HL-60 (cell line): ENCODE data around the gene HYDIN.
"Not testable (repeated sequence)": the region's sequence is repeated elsewhere in the genome, so short reads cannot be mapped to it uniquely, and the experiment has no call there.

ENCODE experiments used
- GABPA ChIP-seq: IDR thresholded peaks from 2 replicates; pipeline ENCODE4 v1.6.1; 2012; ENCODE audit warnings: low read depth
- SPI1 ChIP-seq: IDR thresholded peaks from 2 replicates; pipeline ENCODE4 v1.6.1; 2012; ENCODE audit warnings: low read depth, mild to moderate bottlenecking, borderline replicate concordance
- TF ChIP-seq, protein P1 (sequence below): IDR thresholded peaks from one replicate; pipeline ENCODE4 v1.5.1; 2011; ENCODE audit warnings: low read length, control low read depth, inconsistent platforms; ENCODE audit not compliant: insufficient read depth
- TF ChIP-seq, protein P2 (sequence below): IDR thresholded peaks from 2 replicates; pipeline ENCODE4 v1.6.1; 2012; ENCODE audit warnings: low read depth; ENCODE audit not compliant: insufficient replicate concordance

DNA sequence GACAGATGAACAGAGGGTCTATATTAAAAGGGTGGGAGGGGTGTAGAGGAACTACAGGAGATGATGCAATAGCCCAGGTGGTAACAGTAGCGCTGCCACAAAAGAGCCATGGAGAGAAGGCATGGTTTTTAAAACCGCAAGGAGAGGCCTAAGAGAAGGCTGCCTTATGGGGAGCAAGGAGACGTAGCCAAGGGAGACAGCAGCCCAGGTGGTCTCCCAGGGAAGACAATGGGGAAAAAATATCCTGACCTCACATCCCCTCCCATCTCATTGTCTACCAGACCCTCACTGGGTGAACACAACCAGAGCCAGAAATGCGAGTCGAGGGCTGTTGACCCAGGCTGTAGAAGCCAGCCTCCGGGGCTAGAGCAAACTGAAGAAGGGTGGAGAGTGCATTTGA, 77.2 kb downstream of the HYDIN start:
- TF ChIP-seq, protein P1, sequence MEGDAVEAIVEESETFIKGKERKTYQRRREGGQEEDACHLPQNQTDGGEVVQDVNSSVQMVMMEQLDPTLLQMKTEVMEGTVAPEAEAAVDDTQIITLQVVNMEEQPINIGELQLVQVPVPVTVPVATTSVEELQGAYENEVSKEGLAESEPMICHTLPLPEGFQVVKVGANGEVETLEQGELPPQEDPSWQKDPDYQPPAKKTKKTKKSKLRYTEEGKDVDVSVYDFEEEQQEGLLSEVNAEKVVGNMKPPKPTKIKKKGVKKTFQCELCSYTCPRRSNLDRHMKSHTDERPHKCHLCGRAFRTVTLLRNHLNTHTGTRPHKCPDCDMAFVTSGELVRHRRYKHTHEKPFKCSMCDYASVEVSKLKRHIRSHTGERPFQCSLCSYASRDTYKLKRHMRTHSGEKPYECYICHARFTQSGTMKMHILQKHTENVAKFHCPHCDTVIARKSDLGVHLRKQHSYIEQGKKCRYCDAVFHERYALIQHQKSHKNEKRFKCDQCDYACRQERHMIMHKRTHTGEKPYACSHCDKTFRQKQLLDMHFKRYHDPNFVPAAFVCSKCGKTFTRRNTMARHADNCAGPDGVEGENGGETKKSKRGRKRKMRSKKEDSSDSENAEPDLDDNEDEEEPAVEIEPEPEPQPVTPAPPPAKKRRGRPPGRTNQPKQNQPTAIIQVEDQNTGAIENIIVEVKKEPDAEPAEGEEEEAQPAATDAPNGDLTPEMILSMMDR = not testable (repeated sequence)
- TF ChIP-seq, protein P2, sequence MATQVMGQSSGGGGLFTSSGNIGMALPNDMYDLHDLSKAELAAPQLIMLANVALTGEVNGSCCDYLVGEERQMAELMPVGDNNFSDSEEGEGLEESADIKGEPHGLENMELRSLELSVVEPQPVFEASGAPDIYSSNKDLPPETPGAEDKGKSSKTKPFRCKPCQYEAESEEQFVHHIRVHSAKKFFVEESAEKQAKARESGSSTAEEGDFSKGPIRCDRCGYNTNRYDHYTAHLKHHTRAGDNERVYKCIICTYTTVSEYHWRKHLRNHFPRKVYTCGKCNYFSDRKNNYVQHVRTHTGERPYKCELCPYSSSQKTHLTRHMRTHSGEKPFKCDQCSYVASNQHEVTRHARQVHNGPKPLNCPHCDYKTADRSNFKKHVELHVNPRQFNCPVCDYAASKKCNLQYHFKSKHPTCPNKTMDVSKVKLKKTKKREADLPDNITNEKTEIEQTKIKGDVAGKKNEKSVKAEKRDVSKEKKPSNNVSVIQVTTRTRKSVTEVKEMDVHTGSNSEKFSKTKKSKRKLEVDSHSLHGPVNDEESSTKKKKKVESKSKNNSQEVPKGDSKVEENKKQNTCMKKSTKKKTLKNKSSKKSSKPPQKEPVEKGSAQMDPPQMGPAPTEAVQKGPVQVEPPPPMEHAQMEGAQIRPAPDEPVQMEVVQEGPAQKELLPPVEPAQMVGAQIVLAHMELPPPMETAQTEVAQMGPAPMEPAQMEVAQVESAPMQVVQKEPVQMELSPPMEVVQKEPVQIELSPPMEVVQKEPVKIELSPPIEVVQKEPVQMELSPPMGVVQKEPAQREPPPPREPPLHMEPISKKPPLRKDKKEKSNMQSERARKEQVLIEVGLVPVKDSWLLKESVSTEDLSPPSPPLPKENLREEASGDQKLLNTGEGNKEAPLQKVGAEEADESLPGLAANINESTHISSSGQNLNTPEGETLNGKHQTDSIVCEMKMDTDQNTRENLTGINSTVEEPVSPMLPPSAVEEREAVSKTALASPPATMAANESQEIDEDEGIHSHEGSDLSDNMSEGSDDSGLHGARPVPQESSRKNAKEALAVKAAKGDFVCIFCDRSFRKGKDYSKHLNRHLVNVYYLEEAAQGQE = not testable (repeated sequence)
- not testable (repeated sequence) for TF ChIP-seq GABPA, SPI1
